Measurements from ENCODE around the gene WASL. TPM values are rescaled to one million over a fixed set of nuclear protein-coding genes. Genes with fewer than 3 reads are reported as not detected.

WASL gene
- polyA plus RNA-seq, 1 donor (not counting 4 experiments of a cell fraction or from before 2014, with no cell fraction given): 17.5 TPM

- no peak for DNase-seq (ENCODE audit: low read depth, low spot score)
- no peak for FAIRE-seq
- dilution Hi-C loops (cut with MboI; ENCODE audit: extremely low pct_ligation_motif_present, low sequenced_read_pairs): no loop called here
These were observed 12.9 kb upstream of the WASL start for GRCh38 chr7:123761729-123762128.

GRCh38 chr7:123757095-123757494 lies 8.3 kb upstream of the WASL start:
- H3K9ac ChIP-seq (ENCODE audit: control insufficient read depth, extremely low read depth, insufficient read depth, low read length): peak overlapping the region; percentile 40
- H3K27ac ChIP-seq (ENCODE audit: control insufficient read depth, insufficient read depth, low read length): peak overlapping the region; percentile 84
- DNase-seq (ENCODE audit: low read depth, low spot score): peak; percentile 83
- H3K9me3 ChIP-seq (ENCODE audit: control insufficient read depth, low read depth, low read length): no peaks in the 10 kb centered on the region
- H4K20me1 ChIP-seq (ENCODE audit: control insufficient read depth, extremely low read depth, insufficient read depth, low read length): no peaks in the 10 kb centered on the region
- dilution Hi-C loops (cut with MboI; ENCODE audit: extremely low pct_ligation_motif_present, low sequenced_read_pairs): no loop called here
- H3K4me3 ChIP-seq (ENCODE audit: control insufficient read depth in 2 of 3, extremely low read depth in 1 of 3, insufficient read depth in 2 of 3, low read depth in 1 of 3, low read length in 3 of 3): no peak overlapping the region
- no peaks in the 10 kb centered on the region for H3K79me2 ChIP-seq (ENCODE audit: control insufficient read depth, insufficient read depth, low read length)
- no peaks in the 10 kb centered on the region for H3K9me1 ChIP-seq (ENCODE audit: control insufficient read depth, extremely low read depth, insufficient read depth, low read length)
- peaks cover 38% of the 10 kb centered on the region for H3K4me1 ChIP-seq (ENCODE audit: control insufficient read depth, extremely low read depth, insufficient read depth, low read length)
- H3K4me2 ChIP-seq (ENCODE audit: control insufficient read depth, extremely low read depth, insufficient read depth, low read depth, low read length): peak overlapping the region; percentile 65
- no peak for TF ChIP-seq EZH2 (IDR thresholded peaks at IDR 0.05; ENCODE audit: low read length)
- TF ChIP-seq CTCF (optimal IDR thresholded peaks at IDR 0.05 in 1 of 3, IDR thresholded peaks at IDR 0.05 in 1 of 3, conservative IDR thresholded peaks at IDR 0.05 in 1 of 3; ENCODE audit: extremely low read depth in 1 of 3, insufficient read depth in 2 of 3, low read length in 3 of 3): no peak
- no peaks in the 10 kb centered on the region for H3K36me3 ChIP-seq (ENCODE audit: control insufficient read depth in 2 of 2, extremely low read depth in 1 of 2, insufficient read depth in 2 of 2, low read length in 2 of 2)
- peak; percentile 97 for FAIRE-seq
- H2AFZ ChIP-seq (ENCODE audit: control insufficient read depth, low read length): peak overlapping the region; percentile 50
- no peaks in the 10 kb centered on the region for H3K27me3 ChIP-seq (ENCODE audit: control insufficient read depth, extremely low read depth, insufficient read depth, low read length)

More at GRCh38 chr7:123761729-123762128, 12.9 kb upstream of the WASL start:
- H3K4me2 ChIP-seq (ENCODE audit: control insufficient read depth, extremely low read depth, insufficient read depth, low read depth, low read length): no peak overlapping the region
- no peak overlapping the region for H3K9ac ChIP-seq (ENCODE audit: control insufficient read depth, extremely low read depth, insufficient read depth, low read length)
- TF ChIP-seq CTCF (optimal IDR thresholded peaks at IDR 0.05 in 1 of 3, IDR thresholded peaks at IDR 0.05 in 1 of 3, conservative IDR thresholded peaks at IDR 0.05 in 1 of 3; ENCODE audit: extremely low read depth in 1 of 3, insufficient read depth in 2 of 3, low read length in 3 of 3): no peak
- no peak for TF ChIP-seq EZH2 (IDR thresholded peaks at IDR 0.05; ENCODE audit: low read length)
- H3K27ac ChIP-seq (ENCODE audit: control insufficient read depth, insufficient read depth, low read length): no peak overlapping the region
- no peaks in the 10 kb centered on the region for H3K27me3 ChIP-seq (ENCODE audit: control insufficient read depth, extremely low read depth, insufficient read depth, low read length)
- H3K36me3 ChIP-seq (ENCODE audit: control insufficient read depth in 2 of 2, extremely low read depth in 1 of 2, insufficient read depth in 2 of 2, low read length in 2 of 2): no peaks in the 10 kb centered on the region
- no peak overlapping the region for H3K4me3 ChIP-seq (ENCODE audit: control insufficient read depth in 2 of 3, extremely low read depth in 1 of 3, insufficient read depth in 2 of 3, low read depth in 1 of 3, low read length in 3 of 3)
- no peaks in the 10 kb centered on the region for H4K20me1 ChIP-seq (ENCODE audit: control insufficient read depth, extremely low read depth, insufficient read depth, low read length)
- no peaks in the 10 kb centered on the region for H3K9me1 ChIP-seq (ENCODE audit: control insufficient read depth, extremely low read depth, insufficient read depth, low read length)
- no peaks in the 10 kb centered on the region for H3K79me2 ChIP-seq (ENCODE audit: control insufficient read depth, insufficient read depth, low read length)
- peaks cover 17% of the 10 kb centered on the region for H3K4me1 ChIP-seq (ENCODE audit: control insufficient read depth, extremely low read depth, insufficient read depth, low read length)
- no peaks in the 10 kb centered on the region for H3K9me3 ChIP-seq (ENCODE audit: control insufficient read depth, low read depth, low read length)
- H2AFZ ChIP-seq (ENCODE audit: control insufficient read depth, low read length): no peak overlapping the region
